Astrocyte of the hippocampus (primary cell): ENCODE results near the gene IPO4.

Source experiments
- DNase-seq: peaks from one replicate; pipeline ENCODE4 v3.0.0; 2011; ENCODE audit warnings: low read depth, low spot score

IPO4 gene

DNA sequence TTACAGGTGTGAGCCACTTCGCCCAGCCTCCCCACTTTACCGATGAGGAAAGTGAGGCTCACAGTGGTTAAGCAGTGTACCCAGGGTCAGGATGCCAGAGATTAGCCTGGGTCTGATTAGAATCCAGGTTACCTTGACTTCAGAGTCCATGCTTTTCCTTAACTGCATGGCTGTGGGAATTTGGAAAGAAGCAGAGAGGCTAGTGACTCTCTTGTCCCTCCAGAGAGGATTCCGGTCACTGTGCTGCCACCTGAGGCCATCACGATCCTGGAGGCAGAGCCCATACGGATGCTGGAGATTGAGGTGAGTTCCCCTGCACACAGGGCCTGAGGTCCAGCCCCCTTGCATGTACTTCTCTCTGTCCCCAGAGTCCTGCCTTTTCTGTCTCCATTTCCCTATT lies 12.0 kb downstream of the IPO4 start:
- DNase-seq: no peak

DNA sequence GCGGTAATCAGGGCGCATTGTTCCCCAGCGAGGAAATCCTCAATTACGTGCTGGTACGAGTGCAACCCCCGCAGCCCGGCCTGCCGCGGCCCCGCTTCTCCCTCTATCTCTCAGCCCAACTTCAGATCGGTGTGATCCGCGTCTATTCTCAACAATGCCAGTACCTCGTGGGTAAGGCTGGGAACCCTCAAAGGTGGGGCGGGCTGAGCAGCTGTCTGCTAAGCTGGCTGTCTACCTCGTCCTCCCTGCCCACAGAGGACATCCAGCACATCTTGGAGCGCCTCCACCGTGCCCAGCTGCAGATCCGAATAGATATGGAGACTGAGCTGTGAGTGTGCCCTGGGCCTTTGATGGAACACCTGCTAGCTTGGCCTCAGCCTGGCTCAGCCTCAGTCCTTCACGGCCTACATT lies 15.7 kb downstream of the IPO4 start:
- DNase-seq: no peak

DNA sequence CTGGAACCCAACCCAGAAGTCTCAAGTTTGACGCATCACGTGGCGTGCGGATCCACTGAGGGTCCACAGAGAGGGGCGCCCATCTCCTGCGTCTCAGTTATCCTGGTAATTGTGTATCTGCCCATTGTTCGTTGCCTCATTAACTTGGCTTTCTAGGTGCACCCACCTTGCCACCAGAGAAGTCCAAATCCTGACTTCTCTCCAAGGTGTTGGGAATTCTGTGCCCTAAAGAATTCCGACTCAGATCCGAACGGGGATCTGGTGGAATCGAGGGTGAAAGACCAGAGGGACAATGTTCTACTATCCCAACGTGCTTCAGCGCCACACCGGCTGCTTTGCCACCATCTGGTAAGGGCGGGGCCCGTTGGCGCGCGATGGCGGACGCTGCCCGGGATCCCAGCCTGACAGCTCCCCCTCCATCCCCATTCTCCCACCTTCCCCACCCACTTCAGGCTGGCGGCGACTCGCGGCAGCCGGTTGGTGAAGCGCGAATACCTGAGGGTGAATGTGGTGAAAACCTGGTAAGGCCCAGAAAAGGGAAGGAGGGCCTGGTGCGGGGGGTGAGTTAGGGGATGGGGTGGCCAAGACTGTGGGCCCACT lies 16.3 kb downstream of the IPO4 start:
- DNase-seq: peak; percentile 58

DNA sequence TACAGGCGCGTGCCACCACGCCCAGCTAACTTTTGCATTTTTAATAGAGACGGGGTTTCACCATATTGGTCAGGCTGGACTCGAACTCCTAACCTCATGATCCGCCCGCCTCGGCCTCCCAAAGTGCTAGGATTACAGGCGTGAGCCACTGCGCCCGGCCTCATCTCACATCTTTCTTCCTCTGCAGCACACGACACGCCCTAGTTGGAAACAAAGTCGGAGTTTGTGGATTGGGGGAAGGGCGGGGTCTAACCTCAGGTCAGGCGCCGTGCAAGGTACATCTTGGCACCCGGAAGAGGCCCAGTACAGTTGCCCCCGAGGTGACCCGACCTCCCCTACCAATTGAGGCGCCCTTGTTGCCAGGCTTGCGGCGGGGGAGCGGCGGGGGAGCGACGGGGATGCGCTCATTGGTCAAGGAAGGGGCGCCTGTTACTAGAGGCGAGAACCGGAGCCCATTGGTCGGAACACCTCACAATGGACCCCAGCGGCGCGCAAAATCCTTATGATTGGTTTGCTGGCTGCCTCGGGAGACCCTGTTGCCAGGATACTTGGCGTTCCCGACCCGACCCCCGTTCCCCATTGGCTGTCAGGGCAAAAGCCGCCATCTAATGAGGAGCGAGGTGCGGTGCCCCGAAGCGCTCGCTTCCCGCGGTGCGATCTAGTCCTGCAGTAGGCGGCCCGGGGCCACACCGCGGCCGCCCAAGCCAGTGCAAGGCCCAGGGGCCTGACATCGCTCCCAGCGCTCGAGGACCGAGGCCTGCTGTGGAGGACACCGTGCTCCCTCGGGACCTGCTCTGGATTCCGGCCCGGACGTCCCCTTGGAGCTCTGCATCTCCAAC lies 17.0 kb downstream of the IPO4 start, which contains the start of gene REC8:
REC8 (plus strand) TSS at position 659 of the 839 bp plus-strand sequence. CDS start 473 bp downstream, outside the sequence.
- DNase-seq: peak; percentile 99

DNA sequence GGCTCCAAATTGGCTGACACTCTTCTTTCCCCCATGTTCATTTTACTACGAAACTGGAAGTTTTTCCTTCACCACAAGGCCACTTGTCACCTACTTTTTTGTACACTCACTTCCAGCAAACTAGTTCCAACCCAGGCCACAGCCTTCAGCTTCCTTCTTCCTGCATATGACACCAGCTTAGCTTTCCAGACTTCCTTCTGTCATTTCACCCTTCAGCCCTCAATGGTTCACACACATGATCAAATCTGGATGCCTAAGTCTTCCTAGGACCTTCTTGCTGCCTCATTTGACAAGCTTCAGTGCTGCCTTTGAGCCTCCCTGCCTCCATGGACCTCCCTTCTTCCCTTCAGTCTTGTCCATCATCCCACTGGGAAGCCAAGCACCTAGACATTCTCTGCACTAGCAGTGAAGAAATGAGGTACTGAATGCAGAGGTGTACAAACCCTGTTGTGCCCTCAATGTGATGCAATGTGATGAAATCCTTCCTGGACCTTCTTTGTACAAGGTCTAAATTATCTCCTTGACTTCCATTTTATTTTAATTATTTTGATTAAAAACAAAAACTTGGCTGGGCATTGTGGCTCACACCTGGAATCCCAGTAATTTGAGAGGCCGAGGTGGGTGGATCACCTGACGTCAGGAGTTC lies 21.0 kb downstream of the IPO4 start:
- DNase-seq: no peak

DNA sequence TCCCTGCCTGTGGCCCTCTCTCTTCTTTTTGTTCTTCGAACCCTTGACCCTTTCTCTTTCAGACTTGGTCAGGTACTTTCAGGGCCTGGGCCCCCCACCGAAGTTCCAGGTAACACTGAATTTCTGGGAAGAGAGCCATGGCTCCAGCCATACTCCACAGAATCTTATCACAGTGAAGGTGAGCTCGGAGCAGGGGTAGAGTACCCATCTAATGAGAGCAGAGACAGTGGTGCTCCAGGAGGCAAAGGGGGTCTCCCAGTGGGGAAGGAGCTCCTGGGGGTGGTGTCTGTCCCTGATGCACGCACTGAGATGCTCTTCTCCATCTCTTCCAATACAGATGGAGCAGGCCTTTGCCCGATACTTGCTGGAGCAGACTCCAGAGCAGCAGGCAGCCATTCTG lies 22.8 kb downstream of the IPO4 start:
- no peak for DNase-seq

DNA sequence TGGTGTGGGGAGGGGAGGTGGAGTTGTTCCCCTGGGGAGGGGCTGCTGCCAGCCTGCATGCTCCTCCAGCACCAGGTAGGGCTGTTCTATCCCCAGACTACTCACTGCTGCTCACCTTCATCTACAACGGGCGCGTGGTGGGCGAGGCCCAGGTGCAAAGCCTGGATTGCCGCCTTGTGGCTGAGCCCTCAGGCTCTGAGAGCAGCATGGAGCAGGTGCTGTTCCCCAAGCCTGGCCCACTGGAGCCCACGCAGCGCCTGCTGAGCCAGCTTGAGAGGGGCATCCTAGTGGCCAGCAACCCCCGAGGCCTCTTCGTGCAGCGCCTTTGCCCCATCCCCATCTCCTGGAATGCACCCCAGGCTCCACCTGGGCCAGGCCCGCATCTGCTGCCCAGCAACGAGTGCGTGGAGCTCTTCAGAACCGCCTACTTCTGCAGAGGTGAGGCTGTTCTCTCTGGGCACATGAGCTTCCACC lies 24.1 kb downstream of the IPO4 start:
- DNase-seq: no peak

DNA sequence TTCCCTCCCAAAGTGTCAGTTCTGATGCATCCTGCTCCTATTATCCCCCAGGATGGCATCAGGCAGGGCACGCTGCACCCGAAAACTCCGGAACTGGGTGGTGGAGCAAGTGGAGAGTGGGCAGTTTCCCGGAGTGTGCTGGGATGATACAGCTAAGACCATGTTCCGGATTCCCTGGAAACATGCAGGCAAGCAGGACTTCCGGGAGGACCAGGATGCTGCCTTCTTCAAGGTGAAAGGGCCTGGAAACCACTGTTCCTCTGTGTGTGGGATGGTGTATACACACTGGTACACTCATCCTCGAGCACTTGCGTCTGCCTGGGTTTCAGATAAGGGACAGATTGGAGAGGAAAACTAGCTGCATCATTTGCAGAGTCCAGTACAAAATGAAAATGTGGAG lies 26.5 kb downstream of the IPO4 start:
- DNase-seq: no peak

DNA sequence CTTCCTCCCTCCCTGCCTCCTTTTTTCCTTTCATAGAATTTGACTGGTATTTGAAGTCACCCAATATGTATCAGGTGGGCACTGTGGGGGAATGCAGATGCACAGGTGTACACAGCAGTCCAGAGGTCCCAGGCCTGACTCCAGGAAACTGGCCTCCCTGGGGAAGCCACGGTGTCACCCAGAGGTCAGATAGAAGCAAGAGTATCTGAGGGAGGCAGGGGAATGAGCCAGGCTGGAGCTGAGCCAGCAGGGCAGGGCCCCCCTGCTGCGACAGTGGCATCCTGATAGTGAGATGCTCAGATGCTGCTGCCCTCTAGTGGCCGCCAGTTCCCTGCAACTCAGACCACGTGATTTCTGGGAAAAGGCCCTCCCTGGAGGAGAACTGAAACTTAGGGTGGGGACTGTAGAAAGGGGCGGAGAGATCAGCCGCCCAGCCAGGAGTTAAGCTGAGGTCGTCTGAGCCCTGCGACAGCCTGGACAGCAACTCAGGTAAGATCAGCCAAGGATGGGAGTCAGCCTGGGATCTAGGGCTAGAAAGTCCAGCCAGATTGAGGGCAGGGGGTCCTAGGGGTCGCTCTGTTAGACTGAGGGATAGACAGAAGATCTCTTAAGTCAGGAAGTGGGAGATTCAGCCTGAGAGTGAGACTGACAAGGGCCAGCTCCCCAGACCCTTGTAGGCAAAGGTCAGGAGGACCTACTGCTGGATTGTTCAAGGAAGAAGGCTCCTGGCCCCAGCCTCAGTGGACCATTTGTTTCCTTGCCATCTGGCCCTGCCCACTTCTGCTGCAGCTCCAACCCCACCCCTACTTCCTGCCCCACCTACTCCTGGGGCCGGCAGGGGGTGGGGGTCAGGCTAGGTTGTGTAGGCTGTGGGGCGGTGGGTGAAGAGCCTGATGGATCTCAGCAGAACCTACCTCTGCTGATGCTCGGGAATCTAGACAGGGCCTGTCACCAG lies 27.5 kb downstream of the IPO4 start, which contains the start of gene IRF9:
IRF9 (plus strand) TSS at position 416 of the 955 bp plus-strand sequence. CDS start 880 bp downstream, outside the sequence.
- peak; percentile 98 for DNase-seq

DNA sequence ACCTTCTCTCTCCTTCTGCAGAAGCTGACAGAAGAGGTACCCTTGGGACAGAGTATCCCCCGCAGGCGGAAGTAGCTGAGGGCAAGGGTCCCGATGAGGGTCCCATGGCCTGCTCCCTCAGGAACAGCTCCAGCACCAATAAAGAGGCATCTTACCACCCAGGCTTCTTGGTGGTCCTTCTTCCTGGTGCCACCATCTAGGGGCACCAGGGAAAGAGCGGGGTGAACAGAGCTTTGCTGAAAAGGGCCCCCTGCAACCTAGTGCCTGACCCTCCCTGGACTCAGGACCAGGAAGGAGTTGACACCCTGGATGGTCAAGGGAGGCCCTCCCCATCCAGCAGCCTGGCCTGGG lies 28.1 kb downstream of the IPO4 start:
- DNase-seq: no peak

DNA sequence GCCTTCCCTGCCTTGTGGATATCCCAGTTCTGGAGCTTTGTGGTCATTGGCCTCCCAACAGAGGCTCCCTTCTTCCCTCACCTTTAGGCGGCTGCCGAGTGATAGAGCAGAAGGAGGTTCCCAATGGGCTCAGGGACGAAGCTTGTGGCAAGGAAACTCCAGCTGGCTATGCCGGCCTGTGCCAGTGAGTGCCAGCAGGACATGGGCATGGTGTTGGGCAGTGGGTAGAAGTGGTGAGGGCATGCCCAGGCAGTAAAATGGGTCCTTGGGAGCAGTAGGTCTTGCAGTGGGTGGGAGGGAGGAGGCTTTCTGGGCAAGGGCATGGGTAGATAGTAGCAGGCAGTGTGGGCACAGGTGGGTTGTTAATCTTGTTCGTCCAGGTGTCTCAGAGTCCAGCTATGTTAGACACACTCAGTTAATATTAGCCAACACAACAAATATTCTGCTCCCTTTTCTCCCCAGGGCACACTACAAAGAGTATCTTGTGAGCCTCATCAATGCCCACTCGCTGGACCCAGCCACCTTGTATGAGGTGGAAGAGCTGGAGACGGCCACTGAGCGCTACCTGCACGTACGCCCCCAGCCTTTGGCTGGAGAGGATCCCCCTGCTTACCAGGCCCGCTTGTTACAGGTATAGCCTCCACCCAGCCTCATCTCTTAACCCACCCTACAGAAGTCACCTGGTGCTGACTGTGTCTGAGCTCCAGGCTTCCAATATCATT lies 28.7 kb downstream of the IPO4 start:
- no peak for DNase-seq

DNA sequence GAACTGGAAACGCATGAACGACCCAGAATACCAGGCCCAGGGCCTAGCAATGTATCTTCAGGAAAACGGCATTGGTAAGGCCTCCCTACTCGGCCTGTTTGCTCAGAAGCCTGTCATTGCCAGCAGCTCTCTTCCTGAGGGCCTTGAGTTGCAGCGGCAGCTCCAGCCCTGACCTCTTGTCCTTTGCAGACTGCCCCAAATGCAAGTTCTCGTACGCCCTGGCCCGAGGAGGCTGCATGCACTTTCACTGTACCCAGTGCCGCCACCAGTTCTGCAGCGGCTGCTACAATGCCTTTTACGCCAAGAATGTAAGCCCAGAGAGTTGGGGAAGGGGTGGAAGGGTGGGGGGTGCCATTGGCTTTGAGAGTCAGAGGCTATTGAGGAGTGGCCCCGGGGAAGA lies 31.3 kb downstream of the IPO4 start:
- DNase-seq: no peak

DNA sequence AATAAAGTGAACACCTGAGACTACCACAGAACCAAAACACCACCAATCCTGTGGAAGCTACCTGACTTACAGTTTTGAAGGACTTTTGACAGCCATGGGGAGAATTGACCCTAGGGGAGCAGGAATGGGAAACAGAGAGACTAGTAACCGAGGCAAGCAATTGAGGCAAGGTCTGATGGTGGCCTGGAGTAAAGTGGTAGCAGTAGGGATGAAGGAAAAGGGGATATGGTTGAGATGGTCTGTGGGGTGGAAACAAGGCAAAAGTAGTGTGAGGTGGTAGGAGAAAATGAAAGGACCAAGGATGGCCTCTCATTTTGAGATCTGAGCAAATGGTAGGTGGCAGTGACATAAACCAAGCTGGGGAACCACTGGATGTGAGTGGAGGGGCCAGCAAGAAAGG lies 31.8 kb downstream of the IPO4 start:
- DNase-seq: no peak

DNA sequence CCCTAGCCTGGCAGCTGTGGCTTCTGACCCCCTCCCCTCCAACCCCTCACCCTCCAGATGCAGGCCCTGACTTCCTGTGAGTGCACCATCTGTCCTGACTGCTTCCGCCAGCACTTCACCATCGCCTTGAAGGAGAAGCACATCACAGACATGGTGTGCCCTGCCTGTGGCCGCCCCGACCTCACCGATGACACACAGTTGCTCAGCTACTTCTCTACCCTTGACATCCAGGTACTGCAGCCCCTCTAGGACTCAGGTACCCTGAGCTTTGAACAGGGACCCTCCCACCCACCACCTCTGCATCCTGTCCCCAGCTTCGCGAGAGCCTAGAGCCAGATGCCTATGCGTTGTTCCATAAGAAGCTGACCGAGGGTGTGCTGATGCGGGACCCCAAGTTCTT lies 33.5 kb downstream of the IPO4 start:
- DNase-seq: no peak

DNA sequence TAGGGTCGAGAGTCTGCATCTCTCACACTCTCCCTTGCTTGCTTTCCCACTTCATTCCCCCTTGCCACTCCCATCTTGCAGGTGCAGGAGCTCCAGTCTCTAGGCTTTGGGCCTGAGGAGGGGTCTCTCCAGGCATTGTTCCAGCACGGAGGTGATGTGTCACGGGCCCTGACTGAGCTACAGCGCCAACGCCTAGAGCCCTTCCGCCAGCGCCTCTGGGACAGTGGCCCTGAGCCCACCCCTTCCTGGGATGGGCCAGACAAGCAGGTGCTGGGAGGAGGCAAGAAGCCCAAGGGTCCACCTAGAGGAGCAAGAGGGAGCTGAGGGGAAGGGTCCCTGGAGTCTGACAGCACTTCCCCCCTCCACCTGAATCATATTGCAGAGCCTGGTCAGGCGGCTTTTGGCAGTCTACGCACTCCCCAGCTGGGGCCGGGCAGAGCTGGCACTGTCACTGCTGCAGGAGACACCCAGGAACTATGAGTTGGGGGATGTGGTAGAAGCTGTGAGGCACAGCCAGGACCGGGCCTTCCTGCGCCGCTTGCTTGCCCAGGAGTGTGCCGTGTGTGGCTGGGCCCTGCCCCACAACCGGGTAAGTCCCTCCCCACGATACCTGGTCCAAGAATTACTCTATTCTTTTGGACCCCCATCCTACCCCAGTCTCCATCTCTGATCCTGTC lies 37.1 kb downstream of the IPO4 start:
- DNase-seq: no peak

DNA sequence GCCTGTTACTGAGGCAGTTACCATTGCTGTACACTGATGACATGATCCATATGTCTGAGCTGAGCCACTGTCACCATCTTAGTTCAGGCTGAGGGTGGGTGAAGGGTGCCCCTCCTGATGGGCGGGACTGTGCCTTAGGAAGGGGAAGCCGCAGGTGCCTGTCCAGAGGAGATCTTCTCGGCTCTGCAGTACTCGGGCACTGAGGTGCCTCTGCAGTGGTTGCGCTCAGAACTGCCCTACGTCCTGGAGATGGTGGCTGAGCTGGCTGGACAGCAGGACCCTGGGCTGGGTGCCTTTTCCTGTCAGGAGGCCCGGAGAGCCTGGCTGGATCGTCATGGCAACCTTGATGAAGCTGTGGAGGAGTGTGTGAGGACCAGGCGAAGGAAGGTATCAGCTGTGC lies 37.6 kb downstream of the IPO4 start:
- DNase-seq: no peak

DNA sequence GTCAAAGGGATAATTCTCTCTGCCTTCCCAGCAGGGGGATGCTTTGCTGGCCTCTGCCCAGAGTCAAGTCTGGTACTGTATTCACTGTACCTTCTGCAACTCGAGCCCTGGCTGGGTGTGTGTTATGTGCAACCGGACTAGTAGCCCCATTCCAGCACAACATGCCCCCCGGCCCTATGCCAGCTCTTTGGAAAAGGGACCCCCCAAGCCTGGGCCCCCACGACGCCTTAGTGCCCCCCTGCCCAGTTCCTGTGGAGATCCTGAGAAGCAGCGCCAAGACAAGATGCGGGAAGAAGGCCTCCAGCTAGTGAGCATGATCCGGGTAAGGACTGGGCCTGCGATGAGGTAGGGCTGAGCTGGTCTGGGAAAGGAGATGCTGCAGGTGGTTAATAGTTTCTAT lies 38.0 kb downstream of the IPO4 start:
- DNase-seq: no peak

DNA sequence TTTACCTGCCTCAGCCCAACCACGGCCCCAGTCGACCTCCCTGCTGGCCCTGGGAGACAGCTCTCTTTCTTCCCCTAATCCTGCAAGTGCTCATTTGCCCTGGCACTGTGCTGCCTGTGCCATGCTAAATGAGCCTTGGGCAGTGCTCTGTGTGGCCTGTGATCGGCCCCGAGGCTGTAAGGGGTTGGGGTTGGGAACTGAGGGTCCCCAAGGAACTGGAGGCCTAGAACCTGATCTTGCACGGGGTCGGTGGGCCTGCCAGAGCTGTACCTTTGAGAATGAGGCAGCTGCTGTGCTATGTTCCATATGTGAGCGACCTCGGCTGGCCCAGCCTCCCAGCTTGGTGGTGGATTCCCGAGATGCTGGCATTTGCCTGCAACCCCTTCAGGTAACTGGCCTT lies 38.6 kb downstream of the IPO4 start:
- DNase-seq: no peak

DNA sequence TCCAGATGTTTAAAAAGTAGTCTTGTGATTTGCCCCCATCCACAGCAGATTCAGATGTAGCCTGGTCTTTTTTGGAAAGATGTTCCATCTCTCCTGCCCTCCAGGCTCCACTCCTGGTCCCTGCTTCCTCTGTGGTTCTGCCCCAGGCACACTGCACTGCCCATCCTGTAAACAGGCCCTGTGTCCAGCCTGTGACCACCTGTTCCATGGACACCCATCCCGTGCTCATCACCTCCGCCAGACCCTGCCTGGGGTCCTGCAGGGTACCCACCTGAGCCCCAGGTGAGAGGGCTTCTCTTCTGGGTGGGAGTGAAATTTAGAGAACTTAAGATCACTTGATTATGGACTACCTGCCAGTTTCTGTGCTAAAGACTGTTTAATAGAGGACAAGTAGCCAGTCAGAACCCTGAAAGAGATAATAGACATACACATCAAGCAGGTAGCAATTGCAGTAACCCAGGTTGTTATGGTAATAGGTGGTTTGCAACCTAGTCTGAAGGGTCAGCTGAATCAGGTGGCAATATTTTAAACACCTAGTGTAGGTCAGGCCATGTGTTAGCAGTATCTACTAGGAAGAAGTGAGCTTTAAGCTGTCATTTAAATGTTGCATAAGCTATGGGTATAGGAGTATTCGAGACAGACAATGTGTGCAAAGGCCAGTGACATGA lies 39.2 kb downstream of the IPO4 start:
- DNase-seq: no peak
